Hematopoietic multipotent progenitor cell treated with erythropoietin and hydrocortisone succinate and interleukin-3 and kit ligand, for 15 days (in vitro differentiated cells): ENCODE data around the gene RNF169.
A peak's percentile ranks its signal among the peaks of the same experiment; 100 is the strongest.
"Not testable (repeated sequence)": the region's sequence is repeated elsewhere in the genome, so short reads cannot be mapped to it uniquely, and the experiment has no call there.

Experiments
- DNase-seq: peaks from one replicate; pipeline ENCODE4 v3.0.0-alpha.2; 2015; ENCODE audit warnings: low spot score

The RNF169 gene

DNA sequence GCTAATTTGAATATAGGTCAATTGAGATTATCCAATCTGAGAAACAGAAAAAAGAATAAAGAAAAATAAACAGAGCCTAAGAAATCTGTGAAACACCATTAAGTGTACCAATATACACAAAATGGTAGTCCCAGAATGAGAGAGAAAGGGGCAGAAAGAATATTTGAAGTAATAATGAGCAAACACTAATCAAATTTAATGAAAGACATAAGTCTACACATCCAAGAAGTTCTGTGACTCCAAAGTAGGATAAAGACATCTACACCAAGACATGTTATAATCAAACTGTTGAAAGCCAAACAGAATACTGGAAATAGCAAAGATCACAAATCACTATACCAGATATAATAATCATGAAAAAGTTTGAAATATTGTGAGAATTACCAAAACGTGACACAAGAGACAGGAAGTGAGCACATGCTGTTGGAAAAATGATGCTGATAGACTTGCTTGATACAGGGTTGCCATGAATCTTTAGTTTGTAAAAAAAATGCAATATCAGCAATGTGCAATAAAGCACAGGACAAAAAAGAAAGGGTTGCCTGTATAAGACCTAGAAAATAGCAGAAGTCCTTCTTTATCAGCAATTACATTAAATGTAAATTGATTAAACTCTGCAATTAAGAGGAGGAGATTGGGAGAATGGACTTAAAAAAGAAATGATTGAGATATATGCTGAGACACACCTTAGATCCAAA lies 75.8 kb downstream of the RNF169 start:
- DNase-seq: no peak

DNA sequence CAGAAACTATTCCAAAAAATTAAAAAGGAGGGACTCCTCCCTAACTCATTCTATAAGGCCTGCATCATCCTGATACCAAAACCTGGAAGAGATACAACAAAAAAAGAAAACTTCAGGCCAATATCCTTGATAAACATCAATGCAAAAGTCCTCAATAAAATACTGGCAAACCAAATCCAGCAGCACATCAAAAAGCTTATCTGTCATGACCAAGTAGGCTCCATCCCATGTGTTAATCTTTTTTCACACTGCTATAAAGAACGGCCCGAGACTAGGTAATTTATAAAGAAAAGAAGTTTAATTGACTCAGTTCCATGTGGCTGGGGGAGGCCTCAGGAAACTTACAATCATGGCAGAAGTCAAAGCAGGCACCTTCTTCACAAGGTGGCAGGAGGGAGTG lies 76.9 kb downstream of the RNF169 start:
- not testable (repeated sequence) for DNase-seq

DNA sequence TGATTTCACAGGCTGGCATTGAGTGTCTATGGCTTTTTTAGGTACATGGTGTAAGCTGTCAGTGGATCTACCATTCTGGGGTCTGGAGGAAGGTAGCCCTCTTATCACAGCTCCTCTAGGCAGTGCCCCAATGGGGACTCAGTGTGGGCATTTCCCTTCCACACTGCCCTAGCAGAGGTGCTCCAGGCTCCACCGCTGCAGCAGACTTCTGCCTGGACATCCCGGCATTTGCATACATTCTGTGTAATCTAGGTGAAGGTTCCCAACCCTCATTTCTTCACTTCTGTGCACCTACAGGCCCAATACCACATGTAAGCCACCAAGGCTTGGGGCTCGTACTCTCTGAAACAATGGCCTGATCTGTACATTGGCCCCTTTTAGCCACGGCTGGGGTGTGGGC lies 78.3 kb downstream of the RNF169 start:
- DNase-seq: no peak

DNA sequence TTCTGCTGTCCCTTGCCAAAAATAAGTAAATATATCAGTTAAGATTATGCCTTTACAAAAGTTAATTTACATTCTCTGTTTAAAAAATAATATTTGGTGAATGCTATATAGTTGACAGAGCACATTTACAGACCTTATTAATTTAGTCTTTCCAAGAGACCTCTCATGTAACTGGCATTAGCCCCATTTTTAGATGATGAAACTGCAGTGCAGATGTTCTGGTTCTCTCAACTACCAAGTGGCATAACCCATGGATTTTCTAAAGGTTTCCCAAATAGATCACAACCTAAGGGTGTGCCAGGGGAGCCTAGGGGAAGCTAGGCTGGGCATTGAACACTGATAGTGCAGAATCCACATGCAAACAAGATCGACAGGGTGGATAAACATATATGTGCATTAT lies 88.5 kb downstream of the RNF169 start:
- no peak for DNase-seq

DNA sequence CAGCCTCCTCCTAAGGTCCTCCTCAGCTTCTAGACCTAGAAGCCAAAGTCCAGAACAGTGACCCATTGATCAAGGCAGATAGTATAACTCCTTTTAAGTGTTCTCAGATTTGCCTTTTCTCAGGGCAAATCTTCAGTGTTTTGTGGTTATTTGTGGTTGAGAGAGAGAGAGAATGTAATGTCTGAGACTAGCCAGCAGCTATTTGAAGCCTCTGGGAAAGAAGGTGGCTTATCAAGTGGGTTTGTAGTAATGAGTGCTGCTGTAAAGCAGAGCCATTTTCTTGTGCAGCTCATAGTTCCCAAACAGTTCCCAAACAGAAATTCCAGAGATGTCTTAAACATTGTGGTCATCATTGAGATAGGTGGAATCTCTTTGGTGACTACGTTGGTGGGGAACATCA lies 89.5 kb downstream of the RNF169 start:
- DNase-seq: no peak

DNA sequence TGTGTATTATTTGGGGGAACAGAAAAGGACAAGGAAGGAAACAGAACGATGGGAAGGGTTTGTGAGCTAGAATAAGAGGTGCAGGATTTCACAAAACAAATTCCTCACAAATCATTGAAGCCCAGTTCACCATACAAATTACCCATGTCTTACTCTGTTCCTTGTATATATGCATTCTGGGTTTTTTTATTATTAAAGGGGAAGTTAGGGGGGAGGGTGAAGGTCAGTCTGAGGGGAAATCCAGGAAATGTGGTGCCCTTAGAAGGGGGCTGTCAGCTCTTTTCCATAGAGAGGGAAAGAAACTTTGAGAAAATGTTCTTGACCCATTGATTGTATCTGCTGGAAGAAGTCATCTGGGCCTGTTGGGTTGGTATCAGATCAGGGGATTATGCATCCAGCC lies 90.8 kb downstream of the RNF169 start:
- no peak for DNase-seq

DNA sequence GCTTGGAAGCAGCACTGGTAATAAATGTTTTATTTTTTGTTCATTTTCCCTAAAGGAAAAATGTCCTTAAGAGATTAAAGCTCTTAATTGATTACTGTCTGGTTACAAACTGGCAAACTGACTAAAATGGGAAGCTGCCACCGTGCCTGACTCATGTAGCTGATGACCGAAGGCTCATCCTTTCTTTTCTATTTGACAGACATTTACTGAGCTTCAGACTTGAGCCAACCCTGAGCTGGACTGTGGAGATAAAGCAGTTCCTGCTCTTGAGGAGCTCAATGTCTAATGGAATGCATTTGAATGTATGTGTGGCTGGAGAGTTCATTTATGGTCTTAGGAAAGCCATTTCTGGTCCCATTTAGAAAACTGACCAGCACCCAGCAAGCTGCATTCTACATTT lies 91.3 kb downstream of the RNF169 start:
- DNase-seq: no peak

DNA sequence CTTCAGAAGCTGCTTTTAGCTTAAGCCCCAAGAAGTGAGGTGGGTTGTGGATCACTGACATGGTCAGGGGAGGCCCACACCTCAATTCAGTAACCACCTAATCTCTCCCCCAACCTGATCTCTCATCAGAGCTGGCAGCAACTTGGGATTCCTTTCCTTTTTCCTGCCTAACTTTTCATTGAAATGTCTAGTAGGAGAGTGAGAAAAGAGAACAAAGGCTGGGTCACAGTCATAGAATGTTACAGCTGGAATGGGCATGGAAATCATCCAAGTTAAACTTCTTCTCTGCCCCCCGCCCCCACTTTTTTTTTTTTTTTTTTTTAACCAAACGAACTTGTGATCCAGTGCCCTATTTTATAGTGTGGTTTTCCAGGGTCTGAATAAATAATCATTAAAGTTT lies 91.8 kb downstream of the RNF169 start:
- no peak for DNase-seq

DNA sequence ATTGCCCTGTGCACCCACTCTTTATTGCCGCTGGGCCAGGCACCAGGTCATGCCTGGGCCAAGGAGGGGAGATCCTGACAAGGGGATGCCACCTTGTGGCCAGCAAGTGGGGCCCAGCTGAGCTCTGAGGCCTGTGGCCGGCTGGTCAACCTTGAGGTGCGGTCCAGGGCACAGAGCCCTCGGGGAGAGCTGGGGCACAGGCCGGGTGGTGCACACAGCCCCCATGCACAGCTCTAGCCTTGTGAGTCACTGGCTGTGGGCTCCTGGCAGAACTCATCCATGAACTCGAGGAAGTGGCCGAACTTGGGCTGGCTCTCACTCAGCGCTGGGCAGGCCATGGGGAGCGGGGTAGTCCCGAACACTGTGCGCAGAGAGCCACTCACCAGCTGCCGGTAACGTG lies 94.3 kb downstream of the RNF169 start:
- DNase-seq: no peak

DNA sequence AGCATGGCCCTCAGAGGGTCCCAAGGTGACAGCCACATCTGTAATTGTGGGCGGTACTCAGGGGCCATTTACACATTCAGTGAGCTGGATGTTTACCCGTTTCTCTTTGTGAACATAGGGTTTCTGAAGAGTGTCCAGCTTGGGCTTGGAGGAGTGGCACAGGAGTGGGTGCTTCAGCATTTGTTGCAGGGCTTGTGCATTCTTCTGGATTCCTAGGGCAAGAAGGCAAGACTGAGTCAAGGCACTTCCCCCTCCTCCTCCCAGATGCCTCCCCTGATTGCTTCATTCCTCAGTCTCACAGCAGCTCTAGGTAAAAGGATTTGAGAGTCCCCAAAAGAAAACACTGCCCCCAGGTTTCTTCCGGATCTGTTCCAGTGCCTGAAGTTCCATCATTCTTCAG lies 95.4 kb downstream of the RNF169 start:
- DNase-seq: no peak

DNA sequence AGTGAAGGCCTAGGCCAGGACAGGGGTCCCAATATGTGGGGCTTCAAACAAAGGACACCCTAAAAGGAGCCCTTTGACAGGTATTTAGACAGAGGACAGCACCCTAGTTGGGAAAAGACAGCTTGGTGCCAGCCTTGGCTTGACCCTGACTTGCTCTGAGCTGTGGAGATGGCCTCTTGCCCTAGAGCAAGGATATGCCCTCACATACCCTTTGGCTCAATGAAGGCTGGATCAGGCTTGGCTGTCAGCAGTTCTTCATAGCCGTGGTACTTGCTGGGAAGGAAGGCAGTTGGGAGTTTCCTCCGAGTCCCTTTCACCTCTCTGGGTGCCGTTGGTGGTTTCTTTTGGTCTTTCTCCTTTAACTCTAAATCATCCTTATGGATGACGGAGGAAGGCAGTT lies 96.2 kb downstream of the RNF169 start:
- DNase-seq: no peak

DNA sequence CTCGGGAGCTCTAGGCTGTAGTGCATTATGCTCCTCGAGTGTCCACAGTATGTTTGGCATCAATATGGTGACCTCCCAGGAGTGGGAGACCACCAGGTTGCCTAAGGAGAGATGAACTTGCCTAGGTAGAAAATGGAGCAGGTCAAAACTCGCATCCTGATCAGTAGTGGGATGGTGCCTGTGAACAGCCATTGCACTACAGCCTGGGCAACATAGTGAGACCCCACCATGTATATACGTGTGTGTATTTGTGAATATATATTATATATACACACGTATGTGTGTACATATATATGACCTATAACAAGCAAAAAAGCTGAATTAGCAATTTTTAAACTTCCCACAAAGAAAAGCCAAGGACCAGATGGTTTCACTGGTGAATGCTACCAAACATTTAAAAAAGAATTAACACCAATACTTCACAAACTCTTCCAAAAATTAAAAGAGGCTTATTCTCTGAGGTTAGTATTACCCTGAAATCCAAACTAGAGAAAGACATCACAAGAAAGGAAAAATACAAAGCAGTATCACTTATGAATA lies 97.4 kb downstream of the RNF169 start:
- no peak for DNase-seq

DNA sequence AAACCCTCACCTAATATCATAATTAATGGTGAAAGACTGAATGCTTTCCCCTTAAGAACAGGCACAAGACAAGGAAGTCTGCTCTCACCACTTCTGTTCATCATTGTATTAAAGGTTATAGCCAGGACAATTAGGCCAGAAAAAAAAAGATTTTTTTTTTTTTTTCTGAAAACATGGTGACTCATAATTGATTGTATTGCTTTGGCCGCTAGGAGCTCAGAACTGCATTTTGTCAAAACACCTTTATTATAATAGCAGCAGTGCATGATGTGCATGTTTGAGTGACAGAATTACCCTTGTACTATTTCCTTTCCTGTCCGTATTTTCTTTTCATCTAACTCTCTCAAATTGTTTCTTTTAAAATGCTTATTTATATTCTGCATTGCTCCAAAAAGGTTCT lies 98.1 kb downstream of the RNF169 start:
- DNase-seq: no peak

DNA sequence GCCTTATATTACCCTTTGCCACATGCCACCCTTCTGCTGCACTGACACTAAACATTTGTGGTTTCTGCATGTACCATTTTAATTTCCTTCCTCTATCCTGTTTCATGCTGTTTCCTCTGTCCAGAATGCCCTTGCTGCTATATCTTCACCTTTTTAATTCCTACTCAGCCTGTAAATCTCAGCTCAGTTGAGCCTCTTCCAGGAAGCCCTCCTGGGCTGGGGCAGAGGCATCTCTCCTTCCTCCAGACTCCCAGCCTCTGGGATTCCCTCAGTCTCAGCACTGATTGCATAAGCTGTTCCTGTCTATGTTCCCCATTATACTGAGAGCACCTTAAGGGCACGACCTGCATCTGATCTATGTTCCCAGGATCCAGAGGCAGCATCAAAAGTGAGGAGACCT lies 98.7 kb downstream of the RNF169 start:
- no peak for DNase-seq

DNA sequence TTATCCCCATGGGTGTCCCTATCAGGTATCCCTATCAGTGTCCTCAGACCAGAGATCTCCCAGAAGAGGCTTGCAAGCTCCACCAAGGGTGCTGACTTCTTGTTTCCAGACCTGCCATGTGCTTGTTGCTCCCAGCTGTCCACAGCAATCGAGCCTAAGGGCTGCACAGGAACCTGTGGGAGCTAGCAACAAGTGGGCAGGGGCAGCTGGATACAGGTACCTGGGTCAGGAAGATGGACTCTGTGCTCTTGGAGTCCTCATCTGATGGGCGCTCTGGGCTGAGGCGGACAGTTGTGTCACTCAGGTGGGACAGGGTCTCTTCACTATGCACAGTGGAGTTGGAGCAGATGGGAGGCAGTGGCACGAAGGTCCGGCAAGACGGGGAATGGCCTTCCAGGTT lies 99.2 kb downstream of the RNF169 start:
- no peak for DNase-seq

DNA sequence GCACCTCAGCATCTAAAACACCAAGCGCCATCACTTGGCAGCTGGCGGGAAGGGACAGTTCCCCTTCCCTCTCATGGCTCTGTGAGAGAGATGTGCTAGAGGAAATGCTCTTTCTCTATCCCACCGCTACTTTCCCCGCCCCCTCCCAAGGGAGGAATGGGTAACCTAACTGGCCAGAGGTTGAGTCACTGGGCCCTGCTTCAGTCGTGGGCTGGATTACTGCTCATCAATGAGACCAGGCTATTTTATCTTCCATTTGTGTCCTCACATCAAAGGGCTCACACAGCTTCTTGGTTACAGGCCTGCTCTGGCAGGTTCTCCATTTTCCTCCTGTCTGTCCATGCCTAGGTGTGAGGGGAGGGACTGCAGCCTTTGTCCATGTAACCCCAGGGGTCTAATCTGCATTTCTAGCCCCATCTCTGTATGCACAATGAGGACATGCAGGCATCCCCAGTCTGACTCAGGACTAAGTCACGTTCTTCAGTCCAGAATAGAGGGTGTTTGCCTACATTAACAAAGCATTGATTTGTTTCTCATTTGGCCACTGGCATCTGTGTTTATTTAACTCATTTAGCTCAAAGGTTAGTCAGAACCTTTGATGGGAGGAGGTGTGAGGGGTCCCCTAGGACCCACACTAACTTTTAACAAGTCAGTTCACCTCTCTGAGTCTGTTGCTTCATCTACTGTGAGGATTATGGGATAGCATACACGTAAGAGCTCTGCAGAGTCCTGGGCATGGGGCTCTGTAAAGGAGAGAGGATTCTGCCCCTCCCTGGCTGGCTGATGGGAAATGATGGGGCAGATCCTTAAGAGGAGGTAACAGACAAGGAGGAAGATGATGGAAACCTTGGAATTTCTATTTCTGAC lies 101.1 kb downstream of the RNF169 start:
- no peak for DNase-seq

DNA sequence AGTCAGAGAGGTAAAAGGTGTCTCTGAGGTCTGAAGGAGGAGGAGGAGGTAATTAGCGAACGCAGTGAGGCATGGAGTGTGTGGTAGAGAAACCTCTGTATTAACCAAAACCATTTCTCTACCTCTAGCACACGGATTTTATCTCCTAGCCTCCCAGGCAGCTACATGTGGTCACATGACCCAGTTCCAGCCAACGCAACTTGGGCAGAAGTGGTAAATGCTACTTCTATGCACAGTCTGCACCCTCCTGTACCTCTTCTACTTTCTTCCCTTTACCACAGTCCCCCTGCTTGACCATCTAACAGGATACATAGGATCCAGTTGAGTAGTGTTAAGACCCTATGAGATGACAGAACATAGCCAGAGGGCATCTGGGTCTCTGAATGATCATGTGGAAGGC lies 104.6 kb downstream of the RNF169 start:
- DNase-seq: no peak

DNA sequence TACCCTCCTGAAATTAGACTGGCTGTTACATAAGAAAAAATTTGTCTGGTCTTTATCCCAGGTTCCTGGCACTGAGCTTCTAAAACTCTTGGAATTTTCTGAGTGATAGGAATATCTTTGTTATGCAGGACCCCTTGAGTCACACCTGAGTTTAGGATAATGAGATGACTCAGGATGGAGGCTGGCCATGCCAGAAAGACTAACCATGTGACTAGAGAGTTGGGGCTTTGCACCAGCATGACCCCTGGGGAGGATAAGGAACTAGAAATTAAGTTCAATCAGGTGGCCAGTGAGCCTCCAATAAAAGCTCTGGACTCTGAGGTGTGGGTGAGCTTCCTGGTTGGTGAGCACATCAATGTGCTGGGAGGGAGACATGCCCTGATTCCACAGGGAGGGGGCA lies 112.1 kb downstream of the RNF169 start:
- DNase-seq: no peak

DNA sequence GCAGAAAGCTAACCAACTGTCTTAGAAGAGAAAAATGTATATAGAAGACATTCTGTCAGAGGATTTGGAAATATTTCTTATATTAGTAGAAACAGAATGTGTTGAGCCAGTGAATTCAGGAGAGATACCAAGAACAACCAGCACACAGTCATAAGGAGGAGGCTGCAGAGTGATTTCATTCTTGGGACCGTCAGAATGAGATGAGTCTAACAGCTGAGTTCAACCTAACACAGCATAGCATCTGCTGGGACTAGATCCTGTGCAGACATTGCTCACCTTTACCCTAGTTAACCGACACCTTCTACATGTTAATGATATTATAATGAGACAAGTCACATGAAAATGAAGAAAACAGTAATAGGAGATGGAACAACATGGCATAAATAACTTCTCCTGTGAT lies 114.8 kb downstream of the RNF169 start:
- DNase-seq: no peak

DNA sequence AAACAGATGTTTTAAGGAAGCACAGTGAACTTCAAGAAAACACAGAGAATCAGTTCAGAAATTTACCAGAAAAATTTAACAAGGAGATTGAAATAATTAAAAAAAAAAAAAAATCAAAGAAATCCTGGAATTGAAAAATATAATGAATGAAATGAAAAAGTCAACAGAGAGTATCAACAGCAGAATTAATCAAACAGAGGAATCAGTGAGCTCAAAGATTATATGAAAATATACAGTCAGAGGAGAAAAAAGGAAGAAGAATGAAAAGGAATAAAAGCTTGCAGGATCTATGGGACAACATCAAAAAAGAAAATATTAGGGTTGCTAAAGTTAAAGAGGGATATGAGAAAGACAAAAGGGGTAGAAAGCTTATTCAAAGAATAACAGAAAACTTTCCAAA lies 117.9 kb downstream of the RNF169 start:
- DNase-seq: no peak

DNA sequence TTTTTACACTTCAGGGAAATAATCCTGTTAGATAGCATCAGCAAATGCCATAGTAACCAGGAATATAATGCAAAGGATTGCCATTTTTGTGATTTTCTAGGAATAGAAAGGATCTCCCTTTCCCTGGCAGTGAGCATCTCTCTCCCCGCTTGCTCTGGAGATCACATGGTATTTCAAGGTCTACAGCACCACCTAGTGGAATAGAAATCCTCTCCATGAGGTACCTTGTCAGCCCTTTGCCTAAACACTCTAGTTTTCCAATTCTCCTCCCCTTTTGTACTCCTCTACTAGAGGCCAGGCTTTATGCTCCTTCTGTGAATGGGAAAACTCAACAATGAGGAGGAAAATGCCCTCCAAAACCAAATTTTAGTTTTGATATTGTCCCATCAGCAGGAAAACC lies 121.8 kb downstream of the RNF169 start:
- DNase-seq: peak; percentile 61

DNA sequence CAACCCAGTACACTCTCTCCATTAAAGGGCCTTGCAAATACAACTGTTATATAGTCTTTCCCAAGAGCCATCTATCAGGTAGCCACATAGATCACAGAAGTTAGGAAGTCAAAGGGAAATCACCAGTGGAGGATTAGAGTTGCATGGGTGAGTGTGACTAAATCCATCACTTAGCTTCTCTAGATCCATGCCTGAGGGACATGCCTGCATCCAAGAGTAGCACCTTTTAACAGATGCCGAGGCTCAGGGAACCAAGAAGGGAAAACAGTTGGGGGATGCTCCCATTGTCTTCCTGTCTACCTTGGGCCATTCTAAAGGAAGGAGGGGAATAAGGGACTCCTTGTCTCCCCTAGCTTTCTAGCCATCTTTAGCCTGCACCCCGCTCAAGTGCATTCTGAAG lies 122.4 kb downstream of the RNF169 start:
- DNase-seq: no peak

DNA sequence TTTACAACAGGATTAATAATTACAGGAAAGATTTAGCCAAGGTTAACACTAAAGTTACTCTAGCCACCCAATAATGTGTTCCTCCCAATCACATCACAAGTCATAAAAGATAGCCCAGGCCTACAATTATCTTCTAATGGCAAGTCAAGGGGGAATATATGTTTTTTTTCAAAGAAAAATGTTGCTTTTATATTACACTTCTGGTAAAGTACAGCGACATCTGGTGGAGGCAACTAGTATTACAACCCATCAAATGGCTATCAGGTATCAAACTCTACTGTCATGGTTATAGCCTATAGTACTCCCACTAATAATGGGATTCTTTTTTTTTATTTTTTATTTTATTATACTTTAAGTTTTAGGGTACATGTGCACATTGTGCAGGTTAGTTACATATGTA lies 128.5 kb downstream of the RNF169 start:
- DNase-seq: peak; percentile 9
